ENCODE data around the gene TMEM269.

Gene TMEM269

GRCh38 chr1:42831273-42831672 lies 46.5 kb downstream of the TMEM269 start:
- no peaks in the 10 kb centered on the region for H3K9me2 ChIP-seq (ENCODE audit: low read depth, low read length)
- H2AFZ ChIP-seq (ENCODE audit: low read length) = no peak overlapping the region
- H3K79me2 ChIP-seq (ENCODE audit: insufficient read depth, low read length) = no peaks in the 10 kb centered on the region
- H4K20me1 ChIP-seq (ENCODE audit: insufficient read depth, low read length) = no peaks in the 10 kb centered on the region
- no peak overlapping the region for H3K4me2 ChIP-seq (ENCODE audit: low read length)
- no peaks in the 10 kb centered on the region for H3K9me3 ChIP-seq (ENCODE audit: low read length)
- no peaks in the 10 kb centered on the region for H3F3A ChIP-seq (ENCODE audit: insufficient read depth, low read length)
- no peaks in the 10 kb centered on the region for H3K36me3 ChIP-seq (ENCODE audit: insufficient read depth, low read length)
- H3K4me3 ChIP-seq (ENCODE audit: low read depth, low read length, poor library complexity, severe bottlenecking) = no peak overlapping the region
- H3K27me3 ChIP-seq (ENCODE audit: insufficient read depth, low read length) = no peaks in the 10 kb centered on the region
- no peak for TF ChIP-seq CTCF (IDR thresholded peaks at IDR 0.05; ENCODE audit: low read length)
- TF ChIP-seq EZH2 (IDR thresholded peaks at IDR 0.05; ENCODE audit: borderline replicate concordance, low read length) = no peak
- no peaks in the 10 kb centered on the region for H3K4me1 ChIP-seq (ENCODE audit: insufficient read depth, low read length, severe bottlenecking)
- H3K9ac ChIP-seq (ENCODE audit: low read length) = no peak overlapping the region
- no peak overlapping the region for H3K27ac ChIP-seq (ENCODE audit: low read depth, low read length, poor library complexity, severe bottlenecking)

GRCh38 chr1:42832641-42833240 lies 48.0 kb downstream of the TMEM269 start:
- no peak overlapping the region for H3K9ac ChIP-seq (ENCODE audit: low read length)

GRCh38 chr1:42833981-42834380 lies 49.2 kb downstream of the TMEM269 start:
- Histone ChIP-seq H4K20me1 (ENCODE audit: insufficient read depth, low read length) (no peaks in the 10 kb centered on the region), H3K4me3 (ENCODE audit: low read depth, low read length, poor library complexity, severe bottlenecking) (no peak overlapping the region), H2AFZ (ENCODE audit: low read length) (no peak overlapping the region), H3K36me3 (ENCODE audit: insufficient read depth, low read length) (no peaks in the 10 kb centered on the region), H3K9me2 (ENCODE audit: low read depth, low read length) (no peaks in the 10 kb centered on the region), H3K27ac (ENCODE audit: low read depth, low read length, poor library complexity, severe bottlenecking) (no peak overlapping the region), H3K4me2 (ENCODE audit: low read length) (no peak overlapping the region), H3K9me3 (ENCODE audit: low read length) (no peaks in the 10 kb centered on the region), H3F3A (ENCODE audit: insufficient read depth, low read length) (no peaks in the 10 kb centered on the region), H3K9ac (ENCODE audit: low read length) (no peak overlapping the region), H3K27me3 (ENCODE audit: insufficient read depth, low read length) (no peaks in the 10 kb centered on the region), H3K79me2 (ENCODE audit: insufficient read depth, low read length) (no peaks in the 10 kb centered on the region), H3K4me1 (ENCODE audit: insufficient read depth, low read length, severe bottlenecking) (no peaks in the 10 kb centered on the region)
- no peak for TF ChIP-seq CTCF (IDR thresholded peaks at IDR 0.05; ENCODE audit: low read length)
- no peak for TF ChIP-seq EZH2 (IDR thresholded peaks at IDR 0.05; ENCODE audit: borderline replicate concordance, low read length)

More at GRCh38 chr1:42832641-42833240, 48.0 kb downstream of the TMEM269 start:
- H3K27ac ChIP-seq (ENCODE audit: low read depth, low read length, poor library complexity, severe bottlenecking) = no peak overlapping the region
- H3F3A ChIP-seq (ENCODE audit: insufficient read depth, low read length) = no peaks in the 10 kb centered on the region
- no peak overlapping the region for H2AFZ ChIP-seq (ENCODE audit: low read length)
- no peaks in the 10 kb centered on the region for H3K9me2 ChIP-seq (ENCODE audit: low read depth, low read length)
- no peak overlapping the region for H3K4me2 ChIP-seq (ENCODE audit: low read length)
- H3K27me3 ChIP-seq (ENCODE audit: insufficient read depth, low read length) = no peaks in the 10 kb centered on the region
- TF ChIP-seq EZH2 (IDR thresholded peaks at IDR 0.05; ENCODE audit: borderline replicate concordance, low read length) = no peak
- no peak for TF ChIP-seq CTCF (IDR thresholded peaks at IDR 0.05; ENCODE audit: low read length)
- H4K20me1 ChIP-seq (ENCODE audit: insufficient read depth, low read length) = no peaks in the 10 kb centered on the region
- no peaks in the 10 kb centered on the region for H3K4me1 ChIP-seq (ENCODE audit: insufficient read depth, low read length, severe bottlenecking)
- no peaks in the 10 kb centered on the region for H3K79me2 ChIP-seq (ENCODE audit: insufficient read depth, low read length)
- H3K36me3 ChIP-seq (ENCODE audit: insufficient read depth, low read length) = no peaks in the 10 kb centered on the region
- no peaks in the 10 kb centered on the region for H3K9me3 ChIP-seq (ENCODE audit: low read length)
- no peak overlapping the region for H3K4me3 ChIP-seq (ENCODE audit: low read depth, low read length, poor library complexity, severe bottlenecking)
